ENCODE results near the gene FGF22.

Gene FGF22

DNA sequence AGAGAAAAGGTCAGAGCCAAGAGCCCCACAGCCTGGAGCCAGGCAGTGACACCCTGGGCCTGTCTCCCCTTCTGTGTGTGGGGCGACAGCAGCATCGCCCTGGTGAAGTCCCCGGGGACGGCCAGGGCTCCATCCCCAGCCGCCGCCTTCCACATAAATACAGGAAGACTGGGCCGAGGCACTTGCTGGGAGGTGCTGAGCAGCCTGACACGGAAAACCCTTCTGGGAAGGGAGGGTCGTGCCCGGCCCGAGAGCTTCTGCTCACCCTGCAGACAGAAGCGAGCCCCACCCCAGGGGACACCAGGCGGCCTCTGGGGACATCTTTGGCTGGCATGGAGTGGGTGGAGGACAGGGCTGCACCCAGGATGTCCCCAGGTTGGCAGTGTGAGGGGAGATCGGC lies 5.1 kb downstream of the FGF22 start:
- no peak for DNase-seq

DNA sequence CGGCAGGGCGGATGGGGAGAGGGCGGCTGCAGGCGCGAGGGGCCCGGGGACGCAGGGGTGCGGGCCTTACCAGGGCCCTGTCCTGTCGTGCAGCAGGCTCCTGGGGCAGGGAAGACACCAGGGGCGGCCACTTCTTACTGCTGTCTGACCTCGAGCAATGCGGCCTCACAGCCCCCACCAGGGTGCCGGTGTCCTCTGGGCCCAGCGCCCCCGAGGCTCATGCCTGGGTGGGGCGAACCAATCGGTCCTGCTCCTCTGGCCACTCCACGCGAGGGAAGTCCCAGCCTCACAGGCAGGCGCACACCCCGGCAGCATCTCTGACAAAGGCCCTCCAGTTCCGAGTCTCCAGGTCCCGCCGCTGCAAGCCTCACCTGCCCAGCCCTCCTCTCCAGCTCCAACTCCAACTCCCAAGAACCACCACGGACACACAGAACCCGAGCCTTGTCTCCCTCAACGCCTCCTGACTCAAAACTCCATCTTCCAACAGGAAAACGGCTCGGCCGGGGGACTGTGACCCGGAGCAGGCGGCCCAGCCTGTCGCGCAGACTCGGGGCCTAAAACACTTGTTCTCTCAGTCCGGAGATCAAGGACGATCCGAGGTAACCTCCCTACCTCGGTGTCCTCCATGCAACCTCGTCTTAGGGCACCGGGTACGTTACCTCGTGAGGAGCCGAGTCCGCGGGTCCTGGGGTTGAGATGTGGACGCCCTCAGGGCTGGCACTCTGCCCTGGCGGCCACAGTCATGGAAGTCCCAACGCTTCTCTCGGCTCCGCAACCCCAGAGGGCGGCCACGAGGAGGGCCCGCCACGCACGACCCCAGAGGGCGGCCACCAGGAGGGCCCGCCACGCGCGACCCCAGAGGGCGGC lies 6.5 kb downstream of the FGF22 start:
- no peak for DNase-seq

DNA sequence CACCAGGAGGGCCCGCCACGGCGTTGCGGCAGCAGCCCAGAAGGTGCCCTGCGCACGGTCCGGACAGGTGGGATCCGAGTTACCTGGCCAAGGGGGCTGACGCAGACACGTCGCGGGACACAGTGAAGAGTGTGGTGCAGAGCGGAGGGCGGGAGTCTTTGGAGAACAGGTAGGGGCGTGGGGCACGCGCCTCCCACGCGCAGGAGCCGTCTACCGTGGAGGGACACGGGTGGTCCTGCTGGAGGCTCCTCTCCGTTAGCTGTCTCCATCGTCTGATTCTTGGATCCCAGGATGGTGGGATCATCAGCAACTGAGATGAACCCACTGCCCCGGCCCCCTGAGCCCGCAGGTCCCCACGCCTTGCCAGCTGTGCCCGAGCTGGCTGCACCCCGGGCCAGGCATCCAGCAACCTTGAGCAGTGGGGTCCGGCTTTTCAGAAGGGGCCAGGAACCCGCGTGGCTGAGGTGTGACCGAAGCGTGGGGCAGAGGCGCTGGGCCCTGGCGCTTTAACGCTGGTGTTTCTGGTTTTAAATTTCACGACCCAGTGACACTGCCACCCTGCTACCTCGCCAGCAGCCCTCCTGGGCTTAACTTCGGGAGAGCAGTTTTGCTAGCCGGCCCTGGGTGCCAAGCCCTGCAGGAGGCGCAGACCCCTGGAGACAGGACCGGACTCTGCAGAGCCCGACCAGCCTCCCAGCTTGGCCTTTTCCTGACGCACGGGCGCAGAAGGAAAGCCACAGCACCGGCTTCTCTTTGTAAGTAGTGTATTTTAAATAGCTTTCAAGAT lies 7.3 kb downstream of the FGF22 start:
- DNase-seq, result no peak

DNA sequence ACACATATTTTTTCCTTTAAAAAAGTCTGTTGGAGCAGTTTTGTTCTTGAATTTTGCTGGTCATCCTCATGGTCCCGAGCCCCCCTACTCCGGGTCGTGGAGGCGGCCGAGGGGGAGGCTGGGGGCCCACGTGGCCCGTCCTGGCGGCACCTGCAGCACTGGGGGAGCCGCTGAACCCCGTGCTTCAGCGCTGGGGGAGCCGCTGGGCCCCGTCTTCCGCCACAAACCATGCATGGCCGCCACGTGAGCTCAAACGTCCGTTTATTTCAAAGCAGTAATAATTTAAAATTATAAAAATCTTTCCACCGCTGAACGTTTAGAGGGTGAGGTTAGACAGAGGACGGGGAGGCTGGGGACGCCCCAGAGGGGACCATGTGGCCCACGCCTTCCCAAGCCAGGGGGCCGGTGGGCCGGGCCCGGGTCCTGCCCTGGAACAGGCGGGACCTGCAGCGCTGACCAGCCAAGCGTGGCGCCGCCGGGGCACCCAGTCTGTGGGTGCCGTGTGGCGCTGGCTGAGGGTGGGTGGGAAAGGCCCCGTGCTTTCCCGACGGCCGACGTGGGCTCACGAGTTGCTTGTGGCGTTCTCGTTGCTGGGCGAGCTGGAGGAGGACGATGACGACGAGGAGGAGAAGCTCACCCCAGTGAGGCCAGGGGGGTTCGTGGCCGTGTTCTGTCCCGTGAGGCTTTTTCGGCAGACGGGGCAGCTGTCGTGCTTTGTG lies 8.0 kb downstream of the FGF22 start:
- DNase-seq, result no peak

DNA sequence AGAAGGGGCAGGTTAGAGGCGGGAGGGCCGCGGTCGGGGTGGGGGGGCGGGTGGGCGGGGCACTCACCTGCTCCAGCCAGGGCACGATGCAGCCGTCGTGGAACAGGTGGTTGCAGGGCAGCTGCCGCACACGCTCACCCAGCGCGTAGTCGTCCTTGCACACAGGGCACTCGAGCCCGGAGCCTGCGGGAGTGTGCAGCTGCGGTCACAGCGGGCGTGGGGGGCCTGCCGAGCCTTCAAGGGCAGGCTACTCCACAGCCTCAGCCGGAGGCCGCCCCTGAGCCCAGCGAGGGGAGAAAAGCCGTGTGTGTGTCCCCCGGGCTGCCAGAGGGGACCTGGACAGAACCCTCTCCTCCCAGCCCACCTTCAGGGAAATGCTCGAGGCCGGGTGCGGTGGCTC lies 8.6 kb downstream of the FGF22 start:
- DNase-seq, result no peak

DNA sequence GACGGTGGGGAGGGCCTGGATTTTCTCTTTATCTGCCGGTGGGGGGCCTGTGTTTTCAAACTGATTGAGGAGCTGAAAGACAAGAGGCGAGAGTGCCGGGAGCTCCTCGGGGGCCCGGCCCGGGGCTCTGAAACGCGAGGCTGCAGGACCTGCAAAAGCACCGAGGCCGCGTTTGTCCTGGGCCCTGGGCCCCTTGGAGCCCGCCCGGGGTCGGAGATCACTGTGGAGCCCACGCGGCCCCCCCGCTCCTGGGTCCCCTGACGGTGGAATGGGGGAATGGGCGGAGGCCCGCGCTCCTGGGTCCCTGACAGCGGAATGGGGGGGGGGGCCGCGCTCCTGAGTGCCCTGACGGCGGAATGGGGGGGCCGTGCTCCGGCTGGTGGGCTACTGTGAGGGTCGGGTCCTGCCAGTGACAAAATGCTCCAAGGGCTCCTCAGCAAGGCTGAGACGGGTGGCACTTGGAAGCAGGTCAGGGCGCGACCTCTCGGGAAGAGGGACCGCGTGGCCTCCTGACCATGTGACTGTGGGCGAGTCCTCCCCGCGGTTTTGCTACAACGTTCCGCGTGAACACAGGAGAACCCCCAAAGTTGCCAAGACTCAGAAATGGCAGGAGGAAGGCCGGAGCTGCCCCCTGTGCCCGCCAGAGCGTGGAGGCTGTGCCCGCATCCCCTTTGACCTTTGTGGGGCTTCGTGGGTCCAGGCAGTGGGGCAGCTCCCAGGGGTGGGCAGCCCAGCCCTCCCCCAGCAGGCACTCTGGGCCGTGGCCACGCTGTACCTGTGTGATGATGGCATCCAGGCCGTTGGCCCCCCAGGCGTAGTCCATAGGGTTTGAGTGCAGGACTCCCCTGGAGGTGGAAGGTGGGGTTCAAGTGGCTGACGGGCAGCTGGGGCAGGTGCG lies 9.5 kb downstream of the FGF22 start:
- no peak for DNase-seq

DNA sequence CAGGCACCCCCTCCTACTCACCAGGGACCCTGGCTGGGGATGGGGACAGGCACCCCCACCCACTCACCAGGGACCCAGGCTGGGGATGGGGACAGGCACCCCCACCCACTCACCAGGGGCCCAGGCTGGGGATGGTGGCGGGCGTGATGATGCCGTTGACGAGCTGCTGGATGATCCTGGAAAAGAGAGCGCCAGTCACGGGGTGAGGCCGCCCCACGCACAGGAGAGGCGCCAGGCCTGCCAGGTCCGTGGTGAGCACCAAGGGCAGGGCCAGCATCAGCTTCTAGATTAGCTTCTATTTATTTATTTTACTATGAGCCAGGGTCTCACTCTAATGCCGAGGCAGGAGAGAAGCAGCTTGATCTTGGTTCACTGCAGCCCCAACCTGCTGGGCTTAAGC lies 10.4 kb downstream of the FGF22 start:
- DNase-seq, result no peak

DNA sequence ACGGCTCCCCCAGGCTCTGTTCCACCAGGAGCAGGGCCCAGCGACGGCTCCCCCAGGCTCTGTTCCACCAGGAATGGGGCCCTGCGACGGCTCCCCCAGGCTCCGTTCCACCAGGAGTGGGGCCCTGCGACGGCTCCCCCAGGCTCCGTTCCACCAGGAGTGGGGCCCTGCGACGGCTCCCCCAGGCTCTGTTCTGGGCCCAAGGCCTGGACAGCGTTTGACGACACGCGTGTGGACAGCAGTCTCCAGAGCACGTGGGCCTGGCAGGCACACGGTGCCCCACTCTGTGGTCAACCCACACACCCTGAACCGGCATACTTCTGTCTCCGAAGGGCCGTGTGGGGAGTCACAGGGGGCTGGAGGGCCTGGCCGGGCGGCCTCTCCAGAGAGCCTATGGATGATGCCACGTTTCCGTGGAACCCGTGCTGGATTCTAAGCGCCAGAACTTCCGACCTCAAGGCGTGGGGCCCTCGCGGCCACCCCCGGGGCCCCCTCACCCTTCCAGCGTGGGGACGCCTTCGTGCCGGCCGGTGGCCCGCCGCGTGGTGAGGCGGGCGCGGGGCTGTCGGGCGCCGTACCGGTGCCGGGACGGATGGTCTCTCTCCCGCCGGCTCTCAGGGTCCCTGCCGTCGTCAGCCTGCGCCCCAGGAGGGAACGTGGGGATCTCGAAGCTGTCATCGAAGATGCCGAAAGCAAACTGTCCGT lies 11.6 kb downstream of the FGF22 start:
- DNase-seq, result no peak

DNA sequence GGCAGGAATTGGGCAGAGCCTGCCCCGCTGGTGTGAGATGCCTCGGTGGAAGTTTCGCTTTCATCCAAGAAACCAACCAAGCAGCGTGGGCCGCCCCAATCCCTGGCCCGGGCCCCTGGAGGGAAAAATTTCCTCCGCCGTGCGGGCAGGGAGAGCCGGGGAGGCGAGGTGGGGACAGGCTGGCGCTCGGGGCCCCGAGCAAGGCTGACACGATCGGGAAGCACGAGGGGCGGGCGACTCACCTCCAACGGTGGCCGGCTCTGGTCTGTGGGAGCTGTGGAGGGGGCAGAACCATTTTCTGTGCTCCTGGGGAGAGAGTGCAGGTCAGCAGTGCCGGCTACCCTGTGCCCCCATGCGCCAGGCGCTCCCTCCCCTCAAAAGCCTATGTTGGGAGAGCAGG lies 12.3 kb downstream of the FGF22 start:
- DNase-seq, result no peak

DNA sequence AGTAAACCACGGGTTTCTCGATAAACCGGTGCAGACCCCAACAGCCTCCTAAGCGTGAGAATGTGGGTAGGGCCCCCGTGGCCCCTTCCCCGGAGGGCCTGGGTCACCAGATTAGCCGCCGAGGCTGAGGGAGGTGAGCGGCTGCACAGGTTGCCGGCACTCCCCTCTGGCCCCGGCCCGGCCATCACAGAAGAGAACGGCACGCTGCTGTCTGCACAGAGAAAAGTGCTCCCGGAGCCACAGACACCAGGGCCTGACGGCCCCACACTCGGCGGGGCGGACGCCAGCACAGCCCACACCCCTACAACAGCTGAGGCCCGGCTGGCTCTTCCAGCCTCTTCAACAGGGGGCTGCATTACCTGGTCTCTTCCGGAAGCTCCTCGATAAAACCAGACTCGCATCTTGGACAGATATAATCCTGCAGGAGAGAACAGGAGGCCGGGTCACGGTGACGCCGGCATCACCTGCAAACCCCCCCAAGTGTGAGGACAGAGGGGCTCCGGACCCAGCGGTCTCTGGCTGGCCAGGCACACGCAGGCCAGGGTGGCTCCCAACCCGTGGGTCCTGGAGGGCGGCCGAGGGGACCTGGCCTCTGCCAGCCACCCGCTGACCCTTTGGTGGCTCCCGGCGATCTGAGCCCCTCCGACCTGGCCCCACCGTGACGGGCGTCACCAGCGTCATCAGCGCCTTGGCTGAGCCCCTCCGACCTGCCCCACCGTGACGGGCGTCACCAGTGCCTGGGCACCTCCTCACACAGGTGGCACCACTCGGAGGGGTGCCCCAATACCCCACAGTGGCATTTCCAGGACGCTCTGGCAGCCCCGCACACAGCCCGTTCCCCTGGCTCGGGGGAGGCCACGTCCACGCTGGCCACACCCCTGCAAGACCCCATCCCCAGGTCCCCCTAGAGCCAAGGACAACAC lies 13.0 kb downstream of the FGF22 start:
- DNase-seq, result no peak

DNA sequence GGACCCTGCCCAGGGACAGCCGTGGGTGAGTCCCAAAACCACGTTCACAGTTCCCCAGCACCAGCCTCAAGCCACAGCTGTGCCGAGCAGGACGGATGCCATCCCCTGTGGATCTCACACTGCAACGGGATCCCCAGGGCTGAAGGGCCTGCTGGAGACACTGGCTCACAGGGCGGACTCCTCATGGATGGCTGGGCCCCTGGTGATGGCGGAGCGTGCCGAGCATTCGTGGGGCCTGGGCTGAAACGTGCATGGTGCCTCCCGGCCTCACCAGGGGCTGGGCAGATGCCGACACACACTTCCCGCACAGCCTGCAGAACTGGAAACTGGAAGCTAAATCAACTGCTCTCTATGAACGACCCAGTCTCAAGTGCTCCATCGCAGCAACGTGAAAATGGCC lies 13.7 kb downstream of the FGF22 start:
- no peak for DNase-seq

DNA sequence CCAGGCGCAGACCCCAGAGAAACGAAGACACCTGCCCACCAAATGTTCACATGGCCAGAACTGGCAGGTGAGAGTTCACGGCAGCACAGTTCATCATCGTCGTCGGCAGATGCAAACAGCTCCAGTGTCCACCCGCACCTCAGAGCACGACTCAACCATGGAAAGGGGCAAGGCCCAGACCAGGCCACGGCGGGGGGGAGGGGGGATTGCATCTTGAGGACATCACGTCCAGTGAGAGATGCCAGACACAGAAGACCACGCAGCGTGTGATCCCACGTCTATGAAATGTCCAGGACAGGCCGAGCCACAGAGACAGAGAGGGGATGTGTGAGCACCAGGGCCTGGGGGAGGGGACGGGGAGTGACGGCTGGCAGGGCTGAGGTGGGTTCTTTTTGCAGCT lies 16.0 kb downstream of the FGF22 start:
- no peak for DNase-seq

DNA sequence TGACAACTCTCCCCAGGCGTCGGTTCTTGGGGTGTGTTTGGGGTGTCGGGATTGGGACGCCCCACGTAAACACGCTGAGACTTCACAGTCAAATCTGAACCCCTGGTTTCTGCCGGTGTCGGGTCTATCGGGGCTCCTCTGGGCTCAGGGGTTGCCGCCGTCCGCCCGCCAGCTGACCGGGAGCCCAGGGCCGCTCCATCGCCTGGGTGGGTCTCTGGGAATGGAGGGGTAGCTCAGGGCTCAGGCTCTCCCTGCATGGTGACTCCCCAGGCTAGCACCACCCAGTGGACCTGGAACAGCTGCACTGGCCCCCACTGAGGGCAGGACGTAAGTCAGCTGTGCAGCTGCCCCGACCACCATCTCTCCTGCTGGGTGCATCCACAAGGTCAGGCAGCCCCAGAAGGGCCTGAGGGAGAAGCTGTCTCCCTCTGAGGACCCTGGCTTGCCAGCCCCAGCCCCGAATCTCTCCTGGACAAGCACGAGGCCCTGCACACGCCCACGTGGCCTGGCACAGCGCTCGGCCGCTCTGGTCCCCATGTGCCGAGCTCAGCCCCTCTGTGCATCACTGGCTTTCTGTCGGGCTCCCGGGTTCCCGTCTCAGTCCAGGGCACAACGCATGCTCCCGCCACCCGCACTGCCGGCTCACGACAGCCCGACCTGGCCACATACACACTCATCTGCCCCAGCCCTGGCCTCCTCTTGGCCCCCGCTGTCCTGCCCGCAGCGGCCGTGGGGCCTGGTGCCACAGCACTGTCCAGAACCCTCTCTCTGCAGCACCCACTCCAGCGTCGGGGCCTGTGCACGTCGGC lies 17.3 kb downstream of the FGF22 start:
- DNase-seq, result no peak

DNA sequence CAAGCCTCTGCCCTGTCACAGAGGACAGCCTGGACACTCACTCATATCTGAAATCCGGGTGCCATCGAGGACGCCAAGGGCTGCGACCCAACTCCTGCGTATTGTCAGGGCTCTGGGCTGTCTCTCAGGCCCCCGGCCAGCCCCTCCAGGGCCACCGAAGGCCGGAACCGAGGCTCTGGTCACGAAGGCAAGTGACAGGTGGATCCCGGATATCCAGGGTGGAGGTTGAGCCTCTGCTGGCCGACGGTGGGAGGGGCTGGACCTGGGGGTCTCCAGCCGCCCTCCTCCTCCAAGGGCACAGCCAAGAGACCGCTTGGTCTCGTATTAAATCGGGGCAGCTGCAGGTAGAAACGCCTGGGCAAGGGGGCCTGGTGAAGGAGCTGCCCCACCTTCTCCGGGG lies 17.9 kb downstream of the FGF22 start:
- no peak for DNase-seq

DNA sequence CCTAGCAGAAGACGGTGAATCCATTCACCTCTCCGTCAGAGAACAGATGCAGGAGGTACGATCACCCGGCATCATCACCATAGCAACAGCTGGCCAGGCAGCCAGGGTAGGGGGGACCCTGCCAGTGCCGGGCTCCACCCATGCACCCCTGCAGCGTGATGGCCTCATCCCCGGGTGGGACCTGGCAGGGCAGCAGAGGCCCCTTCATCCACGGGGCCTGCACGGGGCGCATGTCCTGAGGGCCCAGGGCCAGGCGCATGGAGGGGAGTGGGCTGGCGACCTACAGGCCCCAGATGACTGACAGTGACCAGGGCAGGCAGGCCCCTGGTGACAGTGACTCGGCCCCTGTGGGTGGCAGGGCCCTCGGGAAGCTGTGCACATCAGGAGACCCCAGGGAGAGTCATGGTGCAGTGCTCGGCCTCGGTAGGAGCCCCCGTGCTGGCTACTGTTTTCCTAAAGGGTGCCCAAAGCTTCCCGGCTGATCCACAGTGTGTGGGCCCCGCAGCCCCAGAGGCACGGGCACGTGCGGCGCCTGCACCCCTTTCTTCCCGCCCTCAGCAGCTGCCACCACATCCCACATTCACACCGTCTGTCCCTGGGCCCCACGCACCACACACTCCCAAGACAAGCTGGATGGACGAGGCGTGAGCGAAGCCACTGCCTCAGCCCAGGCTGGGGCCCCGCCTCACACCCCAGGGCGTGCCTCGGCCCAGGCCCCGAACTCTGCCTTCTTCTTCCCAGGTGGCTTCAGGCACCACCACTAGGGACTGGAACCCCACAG lies 18.6 kb downstream of the FGF22 start:
- DNase-seq, result no peak

DNA sequence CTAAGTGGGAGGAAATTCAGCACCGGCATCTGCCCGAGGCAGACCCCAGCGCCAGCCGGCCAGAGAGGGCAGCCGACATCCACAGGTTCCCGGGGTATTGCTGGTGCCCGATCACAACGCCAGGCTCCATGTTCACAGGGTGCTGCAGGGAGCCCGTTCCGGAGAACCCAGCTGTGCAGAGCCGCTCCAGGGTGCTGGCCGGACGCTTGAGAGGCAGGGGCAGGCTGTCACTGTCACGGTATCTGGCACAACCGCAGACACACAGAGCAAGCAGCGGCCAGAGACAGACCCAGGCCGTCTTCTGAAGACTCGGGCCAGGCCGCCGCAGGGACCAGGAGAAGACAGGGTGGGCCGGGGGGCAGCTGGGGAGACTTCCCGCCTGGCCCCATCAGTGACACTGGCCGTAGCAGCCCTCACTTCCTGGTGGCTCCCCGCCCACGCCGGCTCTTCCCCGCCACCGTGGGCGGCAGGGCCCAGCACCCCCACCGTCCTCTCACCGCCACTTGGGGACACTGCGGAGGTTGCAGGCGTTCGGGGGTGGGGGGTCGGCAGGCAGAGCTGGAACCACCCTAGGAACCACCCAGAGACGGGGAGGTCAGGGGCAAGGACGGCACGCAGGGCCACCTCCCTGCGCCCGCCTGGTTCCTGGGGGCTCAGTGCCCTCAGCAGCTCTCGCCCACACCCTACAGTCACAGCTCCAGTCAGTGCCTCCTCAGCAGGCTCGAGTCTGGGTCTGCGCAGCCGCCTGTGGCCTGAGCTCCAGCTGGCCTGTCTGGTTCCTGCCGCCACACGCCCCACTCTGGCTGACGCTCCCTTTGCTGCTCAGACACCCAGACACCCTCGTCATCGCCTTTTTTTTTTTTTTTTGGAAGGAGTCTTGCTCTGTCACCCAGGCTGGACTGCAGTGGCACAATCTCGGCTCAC lies 19.5 kb downstream of the FGF22 start:
- DNase-seq, result no peak

DNA sequence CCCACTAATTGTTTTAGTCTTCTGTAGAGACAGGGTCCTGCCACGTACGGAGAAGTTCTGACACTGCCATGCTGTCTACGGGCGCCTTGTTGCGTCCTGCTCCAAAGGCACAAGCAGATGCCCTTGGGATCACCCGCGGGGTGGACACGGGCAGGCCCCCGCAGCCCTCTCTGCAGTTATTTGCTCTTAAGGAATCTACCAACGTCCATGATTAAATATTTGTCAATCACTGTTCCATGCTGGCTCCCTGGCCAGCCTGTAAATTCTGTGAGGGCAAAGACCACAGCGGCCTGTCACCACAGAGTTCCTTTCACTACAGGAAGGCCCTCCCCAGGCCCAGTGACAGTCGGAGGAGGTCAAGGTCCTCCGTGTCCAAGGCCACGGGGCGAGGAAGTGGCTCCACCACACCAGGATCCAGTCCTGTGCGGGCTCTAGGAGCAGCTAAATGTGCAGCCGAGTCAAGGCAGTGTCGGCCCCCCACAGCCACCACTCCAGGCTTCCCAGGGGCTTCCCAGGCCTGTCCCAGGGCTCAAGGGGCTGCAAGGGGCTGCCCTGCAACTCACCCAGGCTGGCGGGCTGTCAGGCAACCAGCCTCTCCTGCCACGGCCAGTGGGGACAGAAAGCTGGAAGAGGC lies 21.2 kb downstream of the FGF22 start:
- DNase-seq, result no peak

Data from stimulated activated CD8-positive, alpha-beta memory T cell treated with anti-CD3 and anti-CD28 coated beads, Interleukin-4, amount 100 ng/mL, for 48 hours (primary cell).